Measurements from ENCODE around the gene SYNE1.
A peak's percentile ranks its signal among the peaks of the same experiment; 100 is the strongest.
"Not testable (repeated sequence)": the region's sequence is repeated elsewhere in the genome, so short reads cannot be mapped to it uniquely, and the experiment has no call there.

The SYNE1 gene

GRCh38 chr6:152364866-152365265 is 272.3 kb downstream of the SYNE1 start:
- no peak for DNase-seq

- DNase-seq = no peak
Measured at GRCh38 chr6:152360034-152360433, 277.1 kb downstream of the SYNE1 start.

DNA sequence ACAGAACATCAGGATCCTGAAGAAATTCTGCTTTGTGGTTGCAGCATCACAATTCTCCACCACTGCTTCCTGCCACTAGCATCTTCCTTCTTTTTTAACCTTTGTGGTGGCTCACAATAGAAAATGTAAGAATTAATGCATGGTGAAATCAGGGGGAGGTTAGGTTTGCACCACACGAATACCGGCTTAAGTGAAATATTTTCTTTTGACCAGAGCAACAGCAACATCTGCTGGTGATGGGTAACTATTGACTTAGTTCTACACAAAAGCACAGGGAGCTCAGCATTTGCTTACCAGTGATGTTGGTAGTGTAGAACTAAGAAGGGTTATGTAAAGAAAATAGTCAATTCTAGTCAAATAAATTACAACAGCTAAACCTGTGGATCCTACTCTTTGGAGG is 280.5 kb downstream of the SYNE1 start:
- DNase-seq = peak; percentile 70

GRCh38 chr6:152356016-152356415 is 281.1 kb downstream of the SYNE1 start:
- DNase-seq = no peak

GRCh38 chr6:152355166-152355565 is 282.0 kb downstream of the SYNE1 start:
- DNase-seq = no peak

GRCh38 chr6:152353440-152353839 is 283.7 kb downstream of the SYNE1 start:
- no peak for DNase-seq

GRCh38 chr6:152351742-152352141 is 285.4 kb downstream of the SYNE1 start:
- no peak for DNase-seq

GRCh38 chr6:152351110-152351509 is 286.1 kb downstream of the SYNE1 start:
- DNase-seq = no peak

- DNase-seq = no peak
Measured at GRCh38 chr6:152348116-152348515, 289.0 kb downstream of the SYNE1 start.

DNA sequence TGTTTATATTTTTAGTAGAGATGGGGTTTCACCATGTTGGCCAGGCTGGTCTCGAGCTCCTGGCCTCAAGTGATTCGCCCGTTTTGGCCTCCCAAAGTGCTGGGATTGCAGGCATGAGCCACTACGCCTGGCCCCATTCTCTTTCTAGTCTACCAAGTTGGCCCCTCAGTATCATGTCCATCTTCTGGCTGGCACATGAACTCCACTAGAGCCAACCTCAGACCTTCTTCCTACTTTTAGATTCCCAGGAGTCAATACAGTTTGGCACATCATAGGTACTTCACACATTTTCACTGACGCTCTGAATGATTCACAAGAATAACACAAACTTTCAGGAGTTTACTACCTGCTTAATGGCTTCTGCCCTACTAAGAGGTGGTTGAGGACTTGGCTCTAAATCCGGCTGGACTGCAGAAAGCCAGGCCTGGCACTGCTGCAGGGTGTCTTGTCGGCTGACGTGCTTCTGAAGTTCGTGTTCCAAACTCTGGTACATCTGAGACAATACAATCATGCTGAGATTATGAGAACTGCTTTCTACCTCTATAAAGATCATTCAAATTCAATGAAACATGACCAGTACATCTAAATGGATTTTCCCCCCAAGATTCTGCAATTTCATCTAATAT is 293.3 kb downstream of the SYNE1 start:
- no peak for DNase-seq

DNA sequence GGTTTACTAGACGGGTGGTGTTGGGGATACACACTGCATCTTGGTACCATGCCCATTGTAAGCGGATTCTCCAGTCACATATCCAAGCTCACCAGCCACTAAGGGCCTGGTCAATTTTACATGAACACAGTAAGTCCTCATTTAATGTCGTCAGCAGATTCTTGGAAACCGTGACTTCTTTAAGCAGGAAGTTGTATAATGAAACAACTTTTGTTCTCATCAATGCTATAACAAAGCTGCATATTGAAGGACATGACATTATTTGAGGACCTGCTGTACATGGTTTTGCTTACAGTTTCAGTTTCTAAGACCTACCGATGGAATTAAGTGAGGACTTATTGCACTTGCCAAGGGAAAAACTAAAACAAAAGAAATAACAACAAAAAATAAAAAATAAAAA is 295.6 kb downstream of the SYNE1 start:
- peak; percentile 44 for DNase-seq

- peak; percentile 61 for DNase-seq
Measured at GRCh38 chr6:152338335-152339125, 298.6 kb downstream of the SYNE1 start.

- no peak for DNase-seq
Measured at GRCh38 chr6:152334555-152334954, 302.6 kb downstream of the SYNE1 start.

DNA sequence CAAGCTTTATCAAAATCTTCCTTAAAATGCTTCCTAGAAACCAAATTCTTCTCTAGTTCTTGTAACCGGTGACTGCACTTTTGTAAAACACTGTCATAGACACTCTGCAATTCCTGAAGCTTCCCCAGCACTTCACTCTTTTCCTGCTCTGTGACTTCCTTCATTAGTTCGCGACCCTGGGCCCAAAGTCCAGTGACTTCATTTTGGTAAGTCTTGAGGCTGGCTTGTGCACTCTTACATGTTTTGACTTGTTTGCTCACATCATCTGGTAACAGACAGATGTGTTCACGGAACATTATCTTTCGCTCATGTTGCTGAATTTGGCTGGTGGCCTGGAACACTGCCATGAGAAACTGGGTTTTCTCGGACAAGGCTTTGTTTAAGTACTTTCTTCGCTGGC is 306.2 kb downstream of the SYNE1 start:
- DNase-seq = no peak

- peak; percentile 67 for DNase-seq
Measured at GRCh38 chr6:152329638-152330448, 307.3 kb downstream of the SYNE1 start.

DNA sequence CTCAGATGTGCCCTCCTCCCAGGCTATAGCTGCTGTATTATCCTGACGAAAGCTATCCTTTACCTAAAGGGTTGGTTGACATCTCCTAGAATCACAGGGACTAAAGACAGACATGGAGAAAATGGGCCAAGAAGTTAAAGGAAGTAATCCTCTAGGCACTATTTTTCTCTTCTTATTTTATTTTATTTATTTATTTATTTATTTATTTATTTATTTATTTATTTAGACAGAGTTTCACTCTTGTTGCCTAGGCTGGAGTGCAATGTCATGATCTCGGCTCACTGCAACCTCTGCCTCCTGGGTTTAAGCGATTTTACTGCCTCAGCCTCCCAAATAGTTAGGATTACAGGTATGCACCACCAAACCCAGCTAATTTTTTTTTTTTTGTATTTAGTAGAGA is 309.0 kb downstream of the SYNE1 start:
- not testable (repeated sequence) for DNase-seq

DNA sequence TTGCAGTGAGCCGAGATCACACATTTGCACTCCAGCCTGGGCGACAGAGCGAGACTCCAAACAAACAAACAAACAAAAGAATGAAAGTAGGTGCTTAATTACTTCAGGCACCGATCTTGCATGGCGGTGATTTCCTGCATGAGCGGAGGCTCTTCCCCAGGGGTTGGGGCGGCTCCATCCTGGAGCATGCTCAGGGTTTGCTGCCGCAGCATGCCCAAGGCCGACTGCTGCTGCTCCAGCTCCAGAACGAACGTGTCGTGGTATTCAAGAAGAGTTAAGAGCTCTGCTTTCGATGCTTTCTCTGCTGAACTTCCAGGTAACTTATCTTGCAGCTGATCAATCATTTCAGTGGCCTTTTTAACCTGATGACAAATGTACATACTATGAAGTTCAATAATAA is 313.8 kb downstream of the SYNE1 start:
- no peak for DNase-seq

DNA sequence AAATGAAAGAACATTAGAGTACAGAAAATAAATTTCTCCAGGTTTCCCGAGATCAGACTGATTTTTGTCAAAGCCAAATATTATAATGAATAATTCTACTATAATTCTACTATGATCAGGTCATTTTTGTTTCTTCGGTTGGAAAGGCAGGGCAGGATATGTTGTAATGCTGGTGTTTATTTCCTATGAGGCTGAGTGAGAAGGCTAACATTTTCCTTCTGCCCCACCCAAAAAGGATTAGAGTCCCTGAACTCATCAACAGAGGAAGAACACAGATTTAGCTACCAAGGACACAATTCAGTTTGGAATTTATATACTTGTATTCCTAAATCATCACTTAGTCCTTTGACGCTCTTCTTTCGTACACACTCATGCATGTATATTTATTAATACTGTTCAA is 318.9 kb downstream of the SYNE1 start:
- peak; percentile 60 for DNase-seq

GRCh38 chr6:152316024-152316423 is 321.1 kb downstream of the SYNE1 start:
- DNase-seq = peak; percentile 95

- DNase-seq = no peak
Measured at GRCh38 chr6:152314483-152314832, 322.7 kb downstream of the SYNE1 start.

DNA sequence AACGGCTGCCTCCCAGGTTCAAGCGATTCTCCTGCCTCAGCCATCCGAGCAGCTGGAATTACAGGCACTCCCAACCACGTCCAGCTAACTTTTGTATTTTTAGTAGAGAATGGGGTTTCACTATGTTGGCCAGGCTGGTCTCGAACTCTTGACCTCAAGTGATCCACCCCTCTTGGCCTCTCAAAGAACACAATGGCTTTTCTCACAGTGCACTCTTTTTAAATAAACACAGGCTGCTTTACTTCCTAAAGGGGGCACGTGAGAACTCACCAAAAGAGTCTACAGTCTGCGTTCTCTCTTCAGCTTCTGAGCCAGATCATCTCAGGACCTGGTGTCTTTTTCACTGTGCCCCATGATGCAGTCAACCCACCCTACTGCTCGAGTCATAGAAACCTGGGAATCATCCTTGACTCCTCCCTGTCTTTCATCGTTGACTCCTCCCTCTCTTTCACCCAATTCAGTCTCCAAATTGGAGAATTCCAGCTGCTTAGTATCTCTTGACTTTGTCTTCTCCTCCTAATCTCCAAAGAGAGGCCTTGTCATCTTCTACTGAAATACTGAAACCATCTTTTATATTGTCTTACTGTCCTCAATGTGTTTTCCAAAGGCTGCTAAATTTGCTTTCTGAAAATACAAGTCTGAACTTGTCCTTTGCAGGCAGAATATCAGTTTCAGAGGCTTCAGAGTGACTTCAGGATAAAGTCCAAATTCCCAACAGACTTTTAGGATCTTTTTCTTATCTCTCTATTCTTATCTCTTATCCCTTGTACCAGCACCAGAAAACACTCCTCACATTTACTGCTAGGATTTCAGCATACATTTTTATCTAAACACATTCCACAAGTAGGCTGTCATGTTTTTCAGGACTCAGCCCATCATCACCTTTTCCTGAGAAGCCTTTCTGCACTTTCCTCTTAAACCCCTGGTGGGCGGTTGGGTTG is 323.4 kb downstream of the SYNE1 start:
- DNase-seq = no peak

DNA sequence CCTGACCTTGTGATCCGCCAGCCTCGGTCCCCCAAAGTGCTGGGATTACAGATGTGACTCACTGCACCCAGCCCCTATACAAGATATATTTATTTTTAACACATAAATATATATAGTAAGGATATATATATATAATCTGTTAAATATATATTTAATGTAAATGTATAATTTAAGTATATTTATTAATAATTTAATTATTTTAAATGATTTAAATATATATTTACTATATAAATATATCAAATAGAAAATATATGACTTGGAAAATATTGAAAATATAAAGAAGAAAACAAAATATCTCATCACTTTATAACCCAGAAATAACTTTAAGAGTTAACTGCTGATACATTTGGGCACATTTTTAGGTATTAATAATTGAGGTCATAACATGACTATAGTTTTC is 324.7 kb downstream of the SYNE1 start:
- DNase-seq = no peak

All from inflammatory macrophage treated with lipopolysaccharide for 4 hours (primary cell).